Peyer's patch (tissue), 4 donors: Measurements from ENCODE around the gene ERICH6B.

Source experiments
- CTCF ChIP-seq, 6 experiments: fragments of 450-650 bp in 4 of 6; fragments of 200-600 bp in 2 of 6; sonication (generic) in 1 of 6; IDR thresholded peaks; one replicate each; pipeline ENCODE4 v1.5.1; 2017 to 2019; ENCODE audit warnings: antibody characterized with exemption in 6 of 6, mild to moderate bottlenecking in 3 of 6, moderate library complexity in 1 of 6
- POLR2A ChIP-seq, 2 donors: fragments of 450-650 bp; IDR thresholded peaks; one replicate each; pipeline ENCODE4 v1.5.1; 2017; ENCODE audit warnings: antibody characterized with exemption in 2 of 2, mild to moderate bottlenecking in 2 of 2, moderate library complexity in 2 of 2

- TF ChIP-seq CTCF (IDR thresholded peaks at IDR 0.05), result no peak
- no peak for TF ChIP-seq POLR2A (IDR thresholded peaks at IDR 0.05)
Observed at GRCh38 chr13:45565331-45565730, 50.2 kb downstream of the ERICH6B start.
